H1 (cell line): ENCODE measurements around the gene ZNF680. TPM values are rescaled to one million over a fixed set of nuclear protein-coding genes. Genes with fewer than 3 reads are reported as not detected.

ENCODE experiments used
- CTCF ChIA-PET: fragments of 300-600 bp; sonication (Branson Sonifier 250); formaldehyde crosslinking; loops from one replicate; lab custom pipeline; 2021; ENCODE audit not compliant: partially characterized antibody; lab: Charles Lee
- POLR2A ChIA-PET: fragments of 300-600 bp; sonication (Branson Sonifier 250); formaldehyde crosslinking; loops from one replicate; lab custom pipeline; 2021; ENCODE audit warnings: inconsistent platforms; ENCODE audit not compliant: partially characterized antibody; lab: Charles Lee
- DNase-seq, 2 experiments: peaks; one replicate each; pipeline versions ENCODE4 v3.0.0 to v3.0.0-alpha.2; 2010 to 2022; ENCODE audit warnings: low spot score in 2 of 2, low read depth in 1 of 2, mixed read lengths in 1 of 2
- FAIRE-seq: peaks from 2 replicates; lab custom pipeline; 2011; peaks lifted over from hg19 to GRCh38; lab: Jason Lieb, UNC
- H2AFZ ChIP-seq: 2 replicates; pipeline ENCODE4 v1.8.1; 2012; ENCODE audit warnings: low read length, inconsistent platforms
- H2AK5ac ChIP-seq: 2 replicates; pipeline ENCODE4 v1.6.1; 2013; ENCODE audit warnings: low read depth, low read length
- H2BK120ac ChIP-seq: replicated peaks from 2 replicates; pipeline ENCODE3; 2013; ENCODE audit warnings: low read depth, low read length, inconsistent platforms
- H2BK12ac ChIP-seq: 2 replicates; pipeline ENCODE4 v1.6.1; 2013; ENCODE audit warnings: low read depth, low read length
- H2BK15ac ChIP-seq: 2 replicates; pipeline ENCODE4 v1.6.1; 2013; ENCODE audit warnings: low read length
- H2BK20ac ChIP-seq: 2 replicates; pipeline ENCODE4 v1.6.1; 2013; ENCODE audit warnings: low read length
- H2BK5ac ChIP-seq: 2 replicates; pipeline ENCODE4 v1.6.1; 2013; ENCODE audit warnings: low read depth, low read length
- H3K14ac ChIP-seq: 2 replicates; pipeline ENCODE4 v1.6.1; 2013; ENCODE audit warnings: inconsistent platforms; ENCODE audit not compliant: insufficient read length
- H3K18ac ChIP-seq: 2 replicates; pipeline ENCODE4 v1.6.1; 2013; ENCODE audit warnings: low read length; ENCODE audit errors: extremely low read depth
- H3K23ac ChIP-seq: 2 replicates; pipeline ENCODE4 v1.6.1; 2013; ENCODE audit warnings: inconsistent platforms; ENCODE audit not compliant: insufficient read length
- H3K23me2 ChIP-seq: 2 replicates; pipeline ENCODE4 v1.6.1; 2013; ENCODE audit warnings: low read depth, low read length
- H3K27ac ChIP-seq: 2 replicates; pipeline ENCODE4 v1.6.1; 2011; ENCODE audit warnings: low read depth, low read length, inconsistent platforms
- H3K27me3 ChIP-seq, 4 experiments: replicated peaks in 1 of 4; 1 replicate in 1 of 4; 2 replicates in 3 of 4; pipeline versions ENCODE4 v1.6.1 to v1.8.1; 2011 to 2013; ENCODE audit warnings: low read length in 3 of 4, mild to moderate bottlenecking in 3 of 4, inconsistent platforms in 2 of 4, mixed read lengths in 2 of 4, moderate library complexity in 1 of 4; ENCODE audit not compliant: control insufficient read depth in 3 of 4, insufficient read depth in 3 of 4; ENCODE audit errors: extremely low read depth in 1 of 4
- H3K36me3 ChIP-seq, 4 experiments: 2 replicates each; pipeline versions ENCODE4 v1.6.1 to v1.8.1; 2011 to 2013; ENCODE audit warnings: mild to moderate bottlenecking in 4 of 4, low read length in 3 of 4, moderate library complexity in 2 of 4, control low read depth in 1 of 4, inconsistent platforms in 1 of 4; ENCODE audit not compliant: insufficient read depth in 4 of 4, control insufficient read depth in 2 of 4
- H3K4ac ChIP-seq: replicated peaks from 2 replicates; pipeline ENCODE3; 2013; ENCODE audit warnings: low read length, low read depth, mixed read lengths, inconsistent platforms; ENCODE audit not compliant: insufficient read length
- H3K4me1 ChIP-seq, 4 experiments: replicated peaks in 1 of 4; 1 replicate in 1 of 4; 2 replicates in 3 of 4; pipeline versions ENCODE4 v1.6.1 to v1.8.1; 2011 to 2013; ENCODE audit warnings: low read length in 3 of 4, inconsistent platforms in 2 of 4, mixed read lengths in 1 of 4; ENCODE audit not compliant: insufficient read depth in 4 of 4, control insufficient read depth in 3 of 4
- H3K4me2 ChIP-seq, 2 experiments: 2 replicates each; pipeline versions ENCODE4 v1.6.1 to v1.8.1; 2011 to 2013; ENCODE audit warnings: low read depth in 2 of 2, low read length in 2 of 2, control low read depth in 1 of 2, inconsistent platforms in 1 of 2, mild to moderate bottlenecking in 1 of 2; ENCODE audit not compliant: insufficient read depth in 1 of 2
- H3K4me3 ChIP-seq, 4 experiments: fragments of 200-600, 300-600 bp in 1 of 4; sonication (generic), shearing (Covaris generic), sonication (Bioruptor Twin) in 1 of 4; 2 replicates each; pipeline versions ENCODE4 v1.5.1 to v1.8.1; 2011 to 2016; ENCODE audit warnings: low read length in 4 of 4, low read depth in 3 of 4, control low read depth in 2 of 4, inconsistent platforms in 2 of 4, mild to moderate bottlenecking in 2 of 4, mixed read lengths in 1 of 4, moderate library complexity in 1 of 4; ENCODE audit not compliant: insufficient read depth in 2 of 4; ENCODE audit errors: extremely low read depth in 1 of 4
- H3K56ac ChIP-seq: replicated peaks from 2 replicates; pipeline ENCODE3; 2013; ENCODE audit warnings: low read depth, mild to moderate bottlenecking, mixed read lengths, low read length, inconsistent platforms; ENCODE audit not compliant: insufficient read length
- H3K79me1 ChIP-seq: 2 replicates; pipeline ENCODE4 v1.6.1; 2013; ENCODE audit warnings: low read depth, low read length, control low read depth
- H3K79me2 ChIP-seq, 2 experiments: 2 replicates each; pipeline versions ENCODE4 v1.6.1 to v1.8.1; 2012 to 2013; ENCODE audit warnings: low read length in 2 of 2, mild to moderate bottlenecking in 2 of 2, inconsistent platforms in 1 of 2; ENCODE audit not compliant: insufficient read depth in 2 of 2, control insufficient read depth in 1 of 2
- H3K9ac ChIP-seq, 4 experiments: replicated peaks in 1 of 4; 1 replicate in 1 of 4; 2 replicates in 3 of 4; pipeline versions ENCODE4 v1.6.1 to v1.8.1; 2011 to 2013; ENCODE audit warnings: low read depth in 3 of 4, low read length in 3 of 4, control low read depth in 2 of 4, mild to moderate bottlenecking in 2 of 4, moderate library complexity in 2 of 4, inconsistent platforms in 1 of 4; ENCODE audit errors: extremely low read depth in 1 of 4
- H3K9me3 ChIP-seq, 2 experiments: 2 replicates each; pipeline versions ENCODE4 v1.6.1 to v1.8.1; 2012 to 2013; ENCODE audit warnings: mild to moderate bottlenecking in 2 of 2, moderate library complexity in 2 of 2, control low read depth in 1 of 2, inconsistent platforms in 1 of 2, low read depth in 1 of 2, low read length in 1 of 2, mixed read lengths in 1 of 2; ENCODE audit not compliant: insufficient read depth in 2 of 2
- H4K20me1 ChIP-seq, 2 experiments: replicated peaks in 1 of 2; 2 replicates each; pipeline versions ENCODE3 to v1.8.1; 2011 to 2013; ENCODE audit warnings: inconsistent platforms in 2 of 2, low read length in 2 of 2, mild to moderate bottlenecking in 1 of 2; ENCODE audit not compliant: insufficient read depth in 2 of 2, control insufficient read depth in 1 of 2
- H4K5ac ChIP-seq: 2 replicates; pipeline ENCODE4 v1.6.1; 2013; ENCODE audit warnings: low read length, low read depth, mixed read lengths, inconsistent platforms; ENCODE audit not compliant: insufficient read length
- H4K8ac ChIP-seq: 2 replicates; pipeline ENCODE4 v1.8.0; 2013; ENCODE audit warnings: mild to moderate bottlenecking, moderate library complexity, low read length, inconsistent platforms; ENCODE audit not compliant: insufficient read depth; ENCODE audit errors: extremely low read depth
- H4K91ac ChIP-seq: replicated peaks from 2 replicates; pipeline ENCODE3; 2013; ENCODE audit warnings: low read length, mixed read lengths, inconsistent platforms; ENCODE audit not compliant: insufficient read length
- BCL11A ChIP-seq, 2 experiments: IDR thresholded peaks; one replicate each; pipeline ENCODE4 v1.6.1; 2011; ENCODE audit warnings: low read depth in 2 of 2, low read length in 2 of 2, mild to moderate bottlenecking in 2 of 2
- CTBP2 ChIP-seq: IDR thresholded peaks from 2 replicates; pipeline ENCODE4 v1.7.0; 2011; ENCODE audit warnings: borderline replicate concordance, mild to moderate bottlenecking, moderate library complexity, mixed read lengths, low read length; ENCODE audit not compliant: insufficient read depth, insufficient read length
- HDAC2 ChIP-seq, 2 experiments: fragments of 300-600 bp in 1 of 2; sonication (generic) in 1 of 2; IDR thresholded peaks; 2 replicates each; pipeline ENCODE4 v1.6.1; 2011 to 2012; ENCODE audit warnings: low read depth in 2 of 2, low read length in 2 of 2, mild to moderate bottlenecking in 2 of 2, moderate library complexity in 2 of 2, borderline replicate concordance in 1 of 2, inconsistent platforms in 1 of 2
- SIX5 ChIP-seq: IDR thresholded peaks from 2 replicates; pipeline ENCODE4 v1.6.1; 2011; ENCODE audit warnings: mild to moderate bottlenecking, low read depth, low read length
- TAF1 ChIP-seq: IDR thresholded peaks from 2 replicates; pipeline ENCODE4 v1.6.1; 2011; ENCODE audit warnings: mild to moderate bottlenecking, low read depth, low read length
- TCF12 ChIP-seq: IDR thresholded peaks from 2 replicates; pipeline ENCODE4 v1.6.1; 2011; ENCODE audit warnings: low read depth, mild to moderate bottlenecking, low read length
- WGBS, 2 experiments: shearing (Covaris generic) in 1 of 2; methylation state at CpG; one replicate each; pipeline versions ENCODE4 v1.1.6 to v1.1.7; 2013 to 2015; ENCODE audit warnings: low lambda C conversion rate in 2 of 2, mixed read lengths in 2 of 2, inconsistent platforms in 1 of 2, low coverage in 1 of 2, missing lambda C conversion rate in 1 of 2; ENCODE audit not compliant: insufficient replicate concordance in 2 of 2, insufficient coverage in 1 of 2, insufficient read length in 1 of 2; ENCODE audit errors: extremely low coverage in 1 of 2, missing lambda C conversion rate in 1 of 2; 5-methylcytosine and 5-hydroxymethylcytosine counted together
- polyA plus RNA-seq, 7 experiments: library from polyadenylated mRNA; depleted of rRNA in 3 of 7; stranded (reverse) in 5 of 7; unstranded in 2 of 7; fragments of >200 nt in 5 of 7; fragments of 200-250 nt in 2 of 7; gene quantifications; 1 replicate in 5 of 7; 2 replicates in 1 of 7; 4 replicates in 1 of 7; pipeline versions ENCODE4 v1.2.1 to v1.2.3, GENCODE V29; 2011 to 2013; ENCODE audit warnings: missing spikeins in 2 of 7, mixed read lengths in 2 of 7
- total RNA-seq: library from RNA; stranded (reverse); fragmentation: NEBNext Ultra II Directional; extraction: Animal tissue kit (Norgen Biotek cat#: 25700); gene quantifications from 2 replicates; pipeline ENCODE4 v1.2.1, GENCODE V29; 2021

The ZNF680 gene
- total and polyA plus RNA-seq, 2 of the 8 experiments (the other 6 are each of a cell fraction or from before 2014, with no cell fraction given): 15.3 TPM; not detected in 1

DNA sequence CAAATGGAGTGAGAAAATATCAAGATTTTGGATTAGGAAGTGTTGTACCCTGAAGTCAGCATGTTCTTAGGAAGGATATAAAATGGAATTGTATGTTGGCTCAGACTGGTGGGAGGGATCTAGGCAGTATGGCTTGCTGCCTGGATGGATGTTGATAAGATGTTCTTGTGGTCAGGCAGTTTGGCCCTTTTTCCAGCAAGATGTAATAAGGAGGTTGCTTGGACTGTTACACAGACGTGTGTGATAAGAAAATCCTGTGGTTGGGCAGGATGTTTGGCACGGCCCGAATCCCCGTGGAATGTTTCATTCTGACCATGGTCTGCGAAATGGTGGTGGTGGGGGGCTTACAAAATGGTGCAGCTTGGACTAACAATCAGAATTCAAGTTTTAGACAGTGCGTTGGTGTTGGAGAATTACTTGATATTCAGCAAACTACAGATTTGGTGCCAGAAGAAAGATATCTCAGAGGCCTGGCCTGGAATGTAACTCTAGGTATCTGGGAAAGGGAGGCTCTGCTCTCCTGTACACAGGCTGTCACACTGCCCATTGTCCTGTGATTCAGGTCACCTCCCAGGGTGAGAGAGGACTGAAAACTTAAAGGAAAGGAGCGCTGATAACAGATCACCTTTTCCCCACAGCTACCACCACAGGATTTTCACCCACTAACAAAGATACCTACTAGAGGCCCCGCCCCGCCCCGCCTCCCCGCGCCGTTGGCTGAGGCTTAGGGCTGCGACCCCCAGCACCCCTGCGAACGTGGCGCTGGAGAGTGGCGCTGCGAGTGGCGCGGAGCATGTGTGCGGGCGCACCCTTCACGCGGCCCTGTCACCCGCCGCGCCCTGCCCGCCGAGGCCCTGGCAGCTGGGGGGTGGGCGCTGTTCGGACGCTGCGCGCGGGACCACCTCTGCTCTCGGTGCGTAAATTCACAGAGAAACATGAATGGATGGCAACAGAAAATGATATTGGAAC is 19.3 kb upstream of the ZNF680 start:
- Histone ChIP-seq H3K14ac (no peak overlapping the region), H2AFZ (no peak overlapping the region), H3K9ac (no peak overlapping the region), H3K23ac (no peak overlapping the region), H3K27me3 (no peaks in the 10 kb centered on the region)
- TF ChIP-seq SIX5 (no peak), TCF12 (no peak), TAF1 (no peak), BCL11A (IDR thresholded peaks at IDR 0.05; ENCODE audit: low read depth in 2 of 2, low read length in 2 of 2) (no peak), HDAC2 (IDR thresholded peaks at IDR 0.05; ENCODE audit: borderline replicate concordance in 1 of 2, low read depth in 2 of 2, low read length in 2 of 2) (no peak), CTBP2 (no peak)
- TF ChIP-seq, all 59 proteins: peak for 0
- Histone ChIP-seq H2BK120ac (no peak overlapping the region), H3K23me2 (no peaks in the 10 kb centered on the region), H3K4ac (no peak overlapping the region), H3K36me3 (peaks cover 0 to 4% (median 0%) of the 10 kb centered on the region in 4 experiments; a peak in 2 of 8 replicates), H4K20me1 (no peaks in the 10 kb centered on the region), H3K4me2 (no peak overlapping the region), H4K5ac (no peak overlapping the region), H2BK12ac (no peak overlapping the region), H4K8ac (no peak overlapping the region), H2BK5ac (no peak overlapping the region), H3K79me1 (no peaks in the 10 kb centered on the region), H3K4me1 (no peaks in the 10 kb centered on the region), H3K56ac (no peak overlapping the region), H3K27ac (no peak overlapping the region), H3K18ac (no peak overlapping the region), H2BK15ac (no peak overlapping the region), H2BK20ac (no peak overlapping the region), H2AK5ac (no peak overlapping the region), H4K91ac (no peak overlapping the region), H3K9me3 (peaks cover 19 to 69% of the 10 kb centered on the region in 2 experiments), H3K79me2 (no peaks in the 10 kb centered on the region), H3K4me3 (no peak overlapping the region)
- WGBS, 2 experiments: 86% methylated on average over 34 of the region's 38 CpGs; no CpG with 5 or more reads in 1 of the 2 experiments
- POLR2A ChIA-PET: interaction anchor here (0.7 to 1.8 kb wide), 3 partner anchors 8 to 32 kb away, joined by 4 to 5 read pairs (median 5); no protein-coding TSS in a partner anchor
- DNase-seq: peak in 1 of 2 experiments; percentile 1
- CTCF ChIA-PET: interaction anchor here (0.6 to 0.8 kb wide), 2 partner anchors 14 to 212 kb away, joined by 4 to 5 read pairs; no protein-coding TSS in a partner anchor
- no peak for FAIRE-seq
